ENCODE data around the gene SDK1. TPM values are rescaled to one million over a fixed set of nuclear protein-coding genes. Genes with fewer than 3 reads are reported as not detected.

SDK1 gene
- total and polyA plus RNA-seq, 12 donors = 1.0 to 5.3 (median 3.2) TPM

DNA sequence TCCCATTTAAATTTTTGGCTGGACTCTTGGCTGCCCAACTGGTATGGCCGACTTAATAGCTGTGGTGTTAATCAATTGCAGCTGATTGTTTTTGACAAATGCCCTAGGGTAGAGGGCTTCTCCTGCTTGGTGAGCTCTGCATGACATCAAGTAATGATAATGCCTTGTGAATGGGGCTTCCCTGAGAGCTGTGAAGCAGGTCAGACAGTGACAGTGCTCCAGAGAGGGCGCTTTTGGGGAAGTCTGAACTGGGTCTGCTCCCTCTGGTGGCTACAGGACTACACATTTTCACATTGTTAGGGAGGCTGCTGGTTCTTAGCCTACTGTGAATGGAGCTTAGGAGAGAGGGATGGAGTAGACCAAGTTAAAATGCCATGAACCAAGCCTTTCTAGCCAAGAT is 98.8 kb downstream of the SDK1 start:
- H3K4me1 ChIP-seq = no peaks in the 10 kb centered on the region
- TF ChIP-seq CTCF (IDR thresholded peaks at IDR 0.05) = peak in 1 of 9 donors; percentile 22
- intact Hi-C loops (cut with DNase I) = no loop called here
- peaks cover 0 to 39% (median 18%) of the 10 kb centered on the region in 11 donors for H3K9me3 ChIP-seq
- WGBS, 2 donors = 46 to 50% methylated on average over 2 of the region's 2 CpGs
- no peaks in the 10 kb centered on the region for H3K36me3 ChIP-seq
- no peak overlapping the region for H3K4me3 ChIP-seq
- no peak overlapping the region for H3K27ac ChIP-seq
- no peak for ATAC-seq
- DNase-seq = no peak
- no peaks in the 10 kb centered on the region for H3K27me3 ChIP-seq

GRCh38 chr7:3404501-3404900 is 103.4 kb downstream of the SDK1 start:
- no peak for ATAC-seq
- intact Hi-C loops (cut with DNase I) = no loop called here
- no peak for DNase-seq

DNA sequence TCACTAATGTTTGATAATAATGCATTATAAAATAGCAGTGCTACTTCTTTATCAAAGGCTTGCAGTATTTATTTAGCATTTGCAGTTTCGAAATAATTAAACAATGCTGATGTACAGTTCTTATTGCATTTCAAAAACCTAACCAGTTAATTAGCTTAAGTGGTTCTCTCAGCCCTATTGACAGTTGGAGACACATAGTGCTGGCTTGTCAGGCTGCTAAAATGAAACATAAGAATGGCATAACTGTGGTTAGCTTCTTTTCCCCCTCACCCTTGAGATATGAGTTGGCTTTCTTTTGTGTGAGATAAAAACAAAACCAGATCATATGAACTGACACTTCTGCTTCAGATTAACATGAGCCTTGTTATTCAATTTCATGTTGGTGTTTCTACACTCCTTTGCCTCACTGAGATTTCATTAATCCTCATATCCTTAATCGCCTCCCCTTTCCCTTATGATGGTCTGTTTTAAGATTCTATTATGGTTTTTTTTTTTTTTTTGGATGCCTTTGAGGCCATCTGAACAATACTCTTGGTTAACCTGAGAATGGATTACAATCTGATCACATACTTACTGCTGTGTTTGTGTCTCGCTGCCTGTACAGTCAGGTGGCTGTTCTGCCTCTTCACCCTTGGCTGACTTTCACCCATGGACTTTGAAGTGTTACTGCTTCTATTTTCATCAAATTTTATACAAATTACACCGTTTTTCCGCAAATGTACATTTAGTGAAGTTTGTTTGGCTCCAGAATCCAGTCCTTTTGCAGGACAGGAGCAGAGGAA is 108.0 kb downstream of the SDK1 start:
- H3K4me1 ChIP-seq = peaks cover 0 to 7% (median 0%) of the 10 kb centered on the region in 9 donors
- no peaks in the 10 kb centered on the region for H3K9me3 ChIP-seq
- H3K4me3 ChIP-seq = no peak overlapping the region
- no peak overlapping the region for H3K27ac ChIP-seq
- 63 to 71% methylated on average over 5 of the region's 5 CpGs for WGBS, 2 donors
- TF ChIP-seq CTCF (IDR thresholded peaks at IDR 0.05) = no peak
- peaks cover 0 to 12% (median 0%) of the 10 kb centered on the region in 7 donors for H3K27me3 ChIP-seq
- DNase-seq (no peak), ATAC-seq (no peak)
- intact Hi-C loops (cut with DNase I) = no loop called here
- no peaks in the 10 kb centered on the region for H3K36me3 ChIP-seq

More at GRCh38 chr7:3404501-3404900, 103.4 kb downstream of the SDK1 start:
- H3K4me3 ChIP-seq = no peak overlapping the region
- 47 to 80% methylated on average over 1 of the region's 1 CpG for WGBS, 2 donors
- peaks cover 0 to 12% (median 0%) of the 10 kb centered on the region in 7 donors for H3K27me3 ChIP-seq
- no peaks in the 10 kb centered on the region for H3K9me3 ChIP-seq
- peaks cover 0 to 7% (median 0%) of the 10 kb centered on the region in 9 donors for H3K4me1 ChIP-seq
- no peak for TF ChIP-seq CTCF (IDR thresholded peaks at IDR 0.05)
- H3K27ac ChIP-seq = no peak overlapping the region
- no peaks in the 10 kb centered on the region for H3K36me3 ChIP-seq

GRCh38 chr7:3412871-3413270 is 111.8 kb downstream of the SDK1 start:
- peaks cover 0 to 10% (median 0%) of the 10 kb centered on the region in 7 donors for H3K27me3 ChIP-seq
- no peaks in the 10 kb centered on the region for H3K36me3 ChIP-seq
- no peak for TF ChIP-seq CTCF (IDR thresholded peaks at IDR 0.05)
- H3K27ac ChIP-seq = no peak overlapping the region
- H3K4me3 ChIP-seq = no peak overlapping the region
- intact Hi-C loops (cut with DNase I) = no loop called here
- peaks cover 0 to 7% (median 0%) of the 10 kb centered on the region in 9 donors for H3K4me1 ChIP-seq
- ATAC-seq = no peak
- no peak for DNase-seq
- 76% methylated on average over 2 of the region's 2 CpGs for WGBS, 2 donors
- no peaks in the 10 kb centered on the region for H3K9me3 ChIP-seq

Measured in heart right ventricle (tissue), 16 donors.